Measurements from ENCODE around the gene CBX2. TPM values are rescaled to one million over a fixed set of nuclear protein-coding genes. Genes with fewer than 3 reads are reported as not detected.

The CBX2 gene
- total and polyA plus RNA-seq, 2 of the 4 experiments (the other 2 are of a cell fraction), result 2.0 to 3.2 TPM

GRCh38 chr17:79786930-79787643 lies 9.1 kb downstream of the CBX2 start:
- Histone ChIP-seq H3K9ac (ENCODE audit: low read depth, low read length) (no peak overlapping the region), H3K36me3 (ENCODE audit: control insufficient read depth, insufficient read depth, low read length) (peaks cover 4% of the 10 kb centered on the region), H3K4me2 (ENCODE audit: low read depth, low read length) (no peak overlapping the region), H3K4me3 (ENCODE audit: insufficient read depth, low read depth, low read length) (no peak overlapping the region), H2BK20ac (ENCODE audit: low read depth, low read length) (no peak overlapping the region), H3K23ac (ENCODE audit: low read depth, low read length) (no peak overlapping the region), H2AK5ac (ENCODE audit: low read depth, low read length) (no peak overlapping the region), H4K91ac (ENCODE audit: insufficient read depth, low read depth, low read length) (no peak overlapping the region), H2AK9ac (replicated peaks; ENCODE audit: low read depth, low read length, poor library complexity) (no peak overlapping the region), H3K9me3 (ENCODE audit: control insufficient read depth, insufficient read depth, low read length) (no peaks in the 10 kb centered on the region), H3K79me1 (ENCODE audit: low read depth in 1 of 2, low read length in 2 of 2) (no peaks in the 10 kb centered on the region), H2BK15ac (ENCODE audit: low read depth, low read length) (no peak overlapping the region), H3K14ac (replicated peaks; ENCODE audit: low read depth, low read length) (no peak overlapping the region), H3K4me1 (ENCODE audit: control insufficient read depth, insufficient read depth, low read length) (no peaks in the 10 kb centered on the region; the same call in 1 of the 2 replicates), H4K5ac (ENCODE audit: low read depth, low read length) (no peak overlapping the region), H2BK5ac (ENCODE audit: low read depth, low read length, poor library complexity, severe bottlenecking) (no peak overlapping the region), H4K8ac (ENCODE audit: low read depth in 2 of 2, low read length in 2 of 2) (no peak overlapping the region), H3K4ac (ENCODE audit: low read depth, low read length) (no peak overlapping the region), H3K27ac (ENCODE audit: insufficient read depth, low read length) (no peak overlapping the region), H3K18ac (ENCODE audit: low read depth, low read length) (no peak overlapping the region), H4K20me1 (ENCODE audit: insufficient read depth, low read length) (0 out of 2 replicates have a peak, but pooled peaks cover 5% of the 10 kb centered on the region), H2AFZ (replicated peaks; ENCODE audit: low read length, poor library complexity) (no peak overlapping the region), H3K9me1 (ENCODE audit: insufficient read depth, low read length) (no peaks in the 10 kb centered on the region), H3K56ac (ENCODE audit: extremely low read depth, insufficient read depth, low read length) (no peak overlapping the region), H3K27me3 (ENCODE audit: control insufficient read depth, insufficient read depth, low read length) (peaks cover 37% of the 10 kb centered on the region), H2BK120ac (ENCODE audit: low read depth, low read length) (no peak overlapping the region)
- ATAC-seq (ENCODE audit: low read depth) (no peak), DNase-seq (no peak)
- POLR2A ChIA-PET (ENCODE audit: unreplicated experiment), result no interaction called here
- CTCF ChIA-PET, result no interaction called here
- intact Hi-C loops (cut with micrococcal nuclease), result no loop called here
- in situ Hi-C loops (cut with MboI; ENCODE audit: low sequenced_read_pairs), result loop anchor here (10.0 kb wide), 1 partner anchor 128 kb away; no protein-coding TSS in a partner anchor
- BruUV-seq (replicated peaks), result no TSS peak
- no CpG with 5 or more reads among the region's 12 CpGs for WGBS, 2 experiments (ENCODE audit: extremely low coverage in 2 of 2, insufficient read length in 1 of 2)
- no peak for TF ChIP-seq RCOR1 (IDR thresholded peaks at IDR 0.05; ENCODE audit: insufficient replicate concordance, low read length)
- TF ChIP-seq BHLHE40 (IDR thresholded peaks at IDR 0.05; ENCODE audit: low read depth, low read length), result no peak
- no peak for TF ChIP-seq CHD1 (IDR thresholded peaks at IDR 0.05; ENCODE audit: low read depth, low read length)
- no peak for TF ChIP-seq CTCF (conservative IDR thresholded peaks at IDR 0.05; ENCODE audit: low read depth, low read length)
- no peak for TF ChIP-seq USF2 (IDR thresholded peaks at IDR 0.05; ENCODE audit: low read depth, low read length)
- no peak for TF ChIP-seq MAZ (IDR thresholded peaks at IDR 0.05; ENCODE audit: borderline replicate concordance, low read depth, low read length)
- TF ChIP-seq POLR2A (IDR thresholded peaks at IDR 0.05; ENCODE audit: low read depth, low read length), result no peak
- TF ChIP-seq NFE2L2 (IDR thresholded peaks at IDR 0.05; ENCODE audit: low read depth, low read length), result no peak
- TF ChIP-seq MAFK (IDR thresholded peaks at IDR 0.05; ENCODE audit: low read depth, low read length), result no peak
- TF ChIP-seq FOS (IDR thresholded peaks at IDR 0.05; ENCODE audit: low read depth, low read length), result no peak
- TF ChIP-seq RFX5 (IDR thresholded peaks at IDR 0.05; ENCODE audit: low read depth, low read length), result no peak
- no peak for TF ChIP-seq MXI1 (IDR thresholded peaks at IDR 0.05; ENCODE audit: borderline replicate concordance, low read depth, low read length)
- no peak for TF ChIP-seq RAD21 (IDR thresholded peaks at IDR 0.05; ENCODE audit: low read length)
- no peak for TF ChIP-seq SMC3 (IDR thresholded peaks at IDR 0.05; ENCODE audit: low read depth, low read length)
- no peak for TF ChIP-seq CEBPB (IDR thresholded peaks at IDR 0.05; ENCODE audit: low read depth, low read length)
- TF ChIP-seq ELK1 (IDR thresholded peaks at IDR 0.05; ENCODE audit: borderline replicate concordance, low read depth, low read length), result no peak
- dilution Hi-C loops (cut with HindIII; ENCODE audit: low sequenced_read_pairs, unreplicated experiment), result no loop called here
